ENCODE results near the gene FBP1.

Gene FBP1

GRCh38 chr9:94655739-94656138, 16.4 kb upstream of the FBP1 start:
- DNase-seq: no peak

DNA sequence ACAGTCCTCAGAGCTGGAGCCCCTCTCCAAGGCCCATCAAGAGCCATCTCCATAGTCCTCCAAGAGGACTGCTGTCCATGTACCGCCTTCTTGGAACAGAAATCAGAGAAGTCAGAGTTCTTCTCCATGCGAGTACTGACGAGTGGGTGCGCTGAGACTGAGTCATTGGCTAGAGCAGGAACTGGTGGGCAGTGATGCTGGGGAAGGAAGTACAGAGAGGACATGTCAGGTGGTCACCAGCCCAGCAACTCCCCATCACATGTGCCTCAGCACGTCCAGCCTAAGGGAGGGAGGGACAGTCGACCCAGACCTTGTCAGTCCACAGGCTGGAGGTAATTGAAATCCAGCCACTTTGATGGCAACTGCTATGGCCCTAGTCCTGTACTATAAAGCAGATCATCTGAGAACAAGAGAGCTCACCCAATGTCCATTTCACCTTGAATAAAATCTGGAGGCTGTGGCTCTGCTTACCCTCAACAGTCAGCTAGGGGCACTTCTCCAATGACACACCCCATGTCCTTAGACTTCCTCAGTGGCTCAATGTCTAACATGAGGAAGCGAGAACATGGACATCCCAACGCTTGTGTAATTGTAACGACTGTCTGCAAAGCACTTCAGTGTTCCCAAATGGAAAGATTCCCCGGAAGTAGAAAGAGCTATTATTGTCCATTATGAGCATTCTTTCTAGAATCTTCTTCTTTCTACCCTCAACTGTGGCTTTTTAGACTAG, 15.0 kb upstream of the FBP1 start:
- DNase-seq: no peak

- no peak for DNase-seq
Observed at GRCh38 chr9:94650949-94651348, 11.6 kb upstream of the FBP1 start.

DNA sequence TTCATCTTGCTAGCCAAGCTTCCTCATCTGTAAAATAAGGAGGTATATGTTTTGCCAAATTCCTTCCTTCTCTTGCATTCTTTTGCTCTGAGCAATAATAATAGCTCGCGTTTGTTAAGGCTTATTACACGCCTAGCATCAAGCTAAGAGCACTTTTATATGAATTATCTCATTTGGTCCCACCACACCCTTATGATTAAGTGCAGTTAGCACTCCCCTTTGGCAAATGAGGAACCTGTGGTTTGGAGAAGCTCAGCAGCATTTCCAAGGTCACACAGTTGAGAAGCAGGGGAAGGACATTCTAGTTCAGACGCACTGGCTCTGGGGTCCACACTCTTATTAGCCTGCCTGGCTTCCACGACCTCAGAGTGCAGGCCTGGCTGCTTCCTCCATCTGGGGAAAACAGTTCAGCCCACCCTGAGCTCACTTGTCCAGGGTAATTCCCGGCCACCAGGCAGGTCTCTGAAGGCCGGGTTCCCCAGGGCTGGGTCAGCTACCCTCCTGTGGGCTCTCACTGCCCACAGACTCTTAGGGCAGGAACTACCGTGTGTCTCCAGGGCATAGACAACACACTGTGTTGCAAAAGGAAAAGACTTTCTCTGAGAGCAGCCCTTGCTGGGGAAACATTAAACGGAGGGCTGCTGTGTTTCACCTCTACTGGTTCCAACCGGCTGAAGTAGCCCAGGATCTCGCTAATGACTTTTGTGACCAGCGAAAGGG, 9.9 kb upstream of the FBP1 start:
- no peak for DNase-seq

DNA sequence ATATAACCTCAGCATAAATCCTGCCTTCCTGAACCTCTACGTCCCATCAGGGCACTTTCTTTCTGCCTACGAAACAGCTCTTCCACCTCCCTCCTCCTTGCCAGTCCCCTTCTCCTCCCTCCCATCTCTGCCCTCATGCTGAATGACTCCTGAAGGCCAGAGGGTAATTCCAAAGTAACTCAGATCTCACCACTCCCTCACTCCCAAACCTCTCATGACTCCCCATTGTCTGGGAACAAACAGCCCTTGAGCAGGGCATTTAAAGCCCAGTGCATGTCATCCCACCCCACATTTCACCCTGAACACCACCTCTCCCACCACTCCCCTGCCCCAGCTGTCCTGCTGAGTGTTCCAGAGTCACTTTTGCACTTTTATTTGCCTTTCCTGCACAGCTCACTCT, 8.9 kb upstream of the FBP1 start:
- DNase-seq: no peak

GRCh38 chr9:94645901-94646300, 6.6 kb upstream of the FBP1 start:
- DNase-seq: no peak

DNA sequence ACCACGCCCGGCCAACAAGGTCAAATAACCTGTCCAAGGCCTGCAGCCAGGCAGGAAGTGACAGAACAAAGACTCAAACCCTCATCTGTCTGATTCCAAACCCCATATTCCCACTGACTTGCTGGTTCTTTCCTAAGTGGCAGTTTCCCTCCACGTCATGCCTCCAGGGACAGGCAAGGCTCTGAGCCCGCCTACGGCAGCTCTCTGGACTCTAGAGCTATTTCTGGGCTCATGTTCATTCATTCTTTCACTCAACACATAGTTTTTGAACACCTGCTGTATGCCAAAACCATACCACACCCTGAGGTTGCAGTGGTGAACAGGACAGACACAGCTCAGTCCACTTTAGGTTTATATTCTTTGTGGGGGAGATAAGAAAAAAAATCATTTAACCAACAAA, 5.2 kb upstream of the FBP1 start:
- DNase-seq: no peak

GRCh38 chr9:94643741-94644140, 4.4 kb upstream of the FBP1 start:
- no peak for DNase-seq

- DNase-seq: no peak
Observed at GRCh38 chr9:94643176-94643575, 3.9 kb upstream of the FBP1 start.

DNA sequence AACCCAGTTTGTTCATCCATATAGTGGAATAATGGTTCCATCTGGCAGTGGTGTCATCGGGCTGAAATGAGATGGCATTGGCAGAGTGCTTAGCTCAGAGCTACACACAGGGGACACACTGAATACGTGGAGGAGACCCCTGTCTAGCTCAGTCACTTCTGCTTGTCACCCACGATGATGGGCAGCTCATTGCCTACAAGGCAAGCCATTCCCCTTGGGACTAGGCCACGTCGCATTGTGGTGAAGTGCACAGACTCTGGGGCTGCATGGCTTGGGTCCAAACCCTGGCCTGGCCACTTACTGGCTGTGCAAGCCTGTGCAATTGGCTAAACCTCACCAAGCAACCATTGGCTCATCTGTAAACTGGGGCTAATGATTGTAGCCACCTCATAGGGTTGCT, 3.2 kb upstream of the FBP1 start:
- DNase-seq: no peak

GRCh38 chr9:94639999-94640376, 670 bp upstream of the FBP1 start:
- no peak for DNase-seq

GRCh38 chr9:94638335-94639060, 820 bp downstream of the FBP1 start:
- no peak for DNase-seq

- no peak for DNase-seq
Observed at GRCh38 chr9:94632737-94633136, 6.6 kb downstream of the FBP1 start.

- no peak for DNase-seq
Observed at GRCh38 chr9:94631599-94631998, 7.7 kb downstream of the FBP1 start.

DNA sequence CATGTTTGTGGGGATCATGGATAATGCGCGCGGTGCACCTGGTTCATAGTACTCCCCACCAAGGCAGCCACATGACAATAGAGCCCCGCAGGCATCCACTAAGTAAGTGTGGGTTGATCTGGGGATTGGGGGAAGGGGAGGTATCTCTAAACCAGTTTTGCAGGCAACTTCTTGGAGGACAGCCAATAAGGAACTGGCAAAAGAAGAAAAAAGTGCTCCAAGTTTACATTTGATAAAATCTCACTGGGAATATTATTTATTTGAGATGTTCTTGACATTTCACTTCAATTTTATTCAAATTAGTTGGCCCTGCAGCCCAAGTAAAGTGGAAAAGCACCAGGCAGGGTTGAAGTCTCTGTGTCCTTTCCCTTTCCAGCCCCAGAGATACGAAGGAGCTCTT, 8.5 kb downstream of the FBP1 start:
- no peak for DNase-seq

- no peak for DNase-seq
Observed at GRCh38 chr9:94630281-94630680, 9.0 kb downstream of the FBP1 start.

DNA sequence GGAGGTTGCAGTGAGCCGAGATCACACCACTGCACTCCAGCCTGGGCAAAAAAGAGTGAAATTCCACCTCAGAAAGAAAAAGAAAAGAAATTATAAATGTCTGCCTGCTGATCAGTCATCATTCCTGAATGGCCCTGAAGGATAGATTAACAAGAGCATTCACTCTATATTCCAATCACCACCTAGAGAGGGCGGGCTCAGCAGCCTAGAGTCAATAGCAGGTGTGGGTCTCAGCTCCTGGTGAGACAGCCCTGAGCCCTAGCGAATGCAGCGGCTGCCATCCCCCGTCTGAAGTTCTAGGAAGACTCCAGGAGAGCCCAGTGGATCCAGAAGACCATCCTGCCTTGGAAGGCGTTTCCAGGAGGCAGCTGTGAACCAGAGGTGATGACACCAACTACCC, 12.0 kb downstream of the FBP1 start:
- DNase-seq: no peak

GRCh38 chr9:94625835-94626234, 13.5 kb downstream of the FBP1 start:
- DNase-seq: no peak

- no peak for DNase-seq
Observed at GRCh38 chr9:94624629-94625028, 14.7 kb downstream of the FBP1 start.

DNA sequence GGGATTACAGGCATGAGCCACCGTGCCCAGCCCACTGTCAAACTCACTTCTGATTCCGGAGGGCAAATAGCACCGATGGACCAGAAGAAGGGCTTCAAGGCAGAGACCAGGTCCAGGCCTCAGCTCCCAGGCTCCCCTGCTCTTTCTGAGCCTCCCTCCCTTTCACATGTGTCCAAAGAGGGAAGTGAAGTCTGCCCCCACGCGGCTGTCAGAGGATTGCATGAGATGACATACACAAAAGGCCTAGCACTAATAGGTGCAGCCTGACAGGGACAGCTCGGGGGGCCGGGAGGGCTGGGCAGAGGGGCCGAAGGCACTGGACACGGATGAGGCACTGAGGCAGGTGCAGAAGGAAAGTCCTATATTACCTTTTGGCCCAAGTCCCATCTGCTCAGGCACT, 16.1 kb downstream of the FBP1 start:
- DNase-seq: peak; percentile 31

- no peak for DNase-seq
Observed at GRCh38 chr9:94622087-94622800, 17.1 kb downstream of the FBP1 start.

DNA sequence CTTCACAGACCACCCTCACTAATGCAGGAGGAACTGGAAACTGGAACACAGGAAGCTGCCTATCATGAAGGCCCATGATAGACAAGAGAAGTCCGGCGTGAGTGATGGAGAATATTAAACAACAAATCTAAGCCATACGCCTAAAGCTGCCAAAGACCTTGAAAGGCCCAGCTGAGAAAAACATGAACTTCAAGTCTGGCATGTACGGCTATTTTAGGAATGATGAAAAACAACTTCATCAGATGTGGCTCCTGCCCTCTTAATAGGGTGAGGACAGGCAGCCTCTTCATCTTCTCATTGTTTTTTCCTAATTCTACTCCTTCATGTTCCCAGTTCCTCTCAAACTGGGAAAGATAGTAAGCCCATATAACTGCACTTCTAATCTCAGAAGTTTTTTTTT, 20.3 kb downstream of the FBP1 start:
- no peak for DNase-seq

DNA sequence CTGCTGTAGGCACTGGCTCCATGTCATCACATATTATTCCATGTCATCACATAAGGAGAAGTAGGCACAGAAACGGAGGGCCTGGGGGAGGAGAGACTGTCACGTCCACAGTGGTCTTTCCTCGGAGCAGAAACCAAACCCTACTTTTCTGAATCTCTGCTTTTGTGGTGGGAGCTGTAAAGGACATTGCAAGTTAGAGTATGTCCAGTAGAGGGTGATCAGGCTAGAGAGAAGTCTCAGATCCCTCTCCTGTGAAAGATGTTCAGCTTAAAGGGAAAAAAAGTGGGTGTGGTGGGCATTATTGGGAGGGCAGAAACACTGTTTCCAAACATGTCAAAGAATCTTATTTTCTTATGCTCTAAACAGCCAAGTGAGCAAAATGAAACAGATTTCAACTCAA, 26.3 kb downstream of the FBP1 start:
- no peak for DNase-seq

GRCh38 chr9:94612071-94612470, 27.2 kb downstream of the FBP1 start:
- DNase-seq: no peak
